ENCODE results near the gene UCN. TPM values are rescaled to one million over a fixed set of nuclear protein-coding genes. Genes with fewer than 3 reads are reported as not detected.

The UCN gene
- polyA plus RNA-seq, 1 donor (not counting 4 experiments of a cell fraction or from before 2014, with no cell fraction given), result 0.10 TPM

DNA sequence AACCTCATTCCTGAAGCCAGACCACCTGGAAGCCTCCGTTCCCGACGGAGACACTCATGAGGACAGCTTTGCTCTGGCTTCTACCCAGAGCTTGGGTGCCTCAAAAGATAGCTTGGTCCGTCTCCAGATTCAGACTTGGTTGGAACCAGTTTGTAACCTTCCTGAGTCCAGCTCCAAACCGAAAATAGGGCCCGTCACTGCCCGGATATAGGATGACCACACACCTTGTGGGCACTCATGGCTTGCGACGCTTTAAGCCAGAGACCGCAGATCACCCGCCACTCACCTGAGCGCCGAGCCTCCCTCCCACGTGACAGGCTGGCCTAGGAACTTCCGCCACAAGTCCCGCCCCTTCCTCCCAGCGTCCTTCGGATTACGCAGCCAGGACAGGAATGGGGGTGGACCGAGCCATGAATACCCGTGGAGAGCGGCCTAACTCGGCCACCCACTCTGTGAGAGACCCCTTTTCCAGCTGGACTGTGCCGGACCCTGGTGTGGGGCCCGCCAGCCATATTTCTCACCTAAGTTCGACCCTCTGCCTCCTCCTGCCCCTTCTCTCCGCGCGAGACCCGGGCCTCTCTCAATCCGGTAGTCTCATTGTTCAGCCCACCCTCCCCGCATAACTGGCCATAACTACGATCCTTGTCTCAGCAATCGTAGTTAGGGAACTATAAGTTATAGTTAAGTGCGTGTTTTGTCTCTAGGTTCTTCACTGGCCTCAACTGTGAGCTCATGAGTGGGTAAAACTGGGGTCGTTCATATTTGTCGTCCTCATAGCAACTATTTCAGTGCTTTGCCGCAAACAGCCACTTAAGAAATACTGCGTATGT, 14.7 kb upstream of the UCN start, which contains the start of gene MPV17:
MPV17 (minus strand) TSS at position 332 of the 830 bp plus-strand sequence. CDS start 580 bp downstream, outside the sequence.
- no peaks in the 10 kb centered on the region for H3K9me3 ChIP-seq (ENCODE audit: control insufficient read depth, low read depth, low read length)
- DNase-seq (ENCODE audit: low read depth, low spot score), result peak; percentile 68
- no peaks in the 10 kb centered on the region for H3K9me1 ChIP-seq (ENCODE audit: control insufficient read depth, extremely low read depth, insufficient read depth, low read length)
- peaks cover 27% of the 10 kb centered on the region for H3K4me1 ChIP-seq (ENCODE audit: control insufficient read depth, extremely low read depth, insufficient read depth, low read length)
- peaks cover 3% of the 10 kb centered on the region for H4K20me1 ChIP-seq (ENCODE audit: control insufficient read depth, extremely low read depth, insufficient read depth, low read length)
- H2AFZ ChIP-seq (ENCODE audit: control insufficient read depth, low read length), result peak within 1 kb of the TSS; percentile 90
- peak within 1 kb of the TSS; percentile 76 to 87 (median 79) for H3K4me3 ChIP-seq (ENCODE audit: control insufficient read depth in 2 of 3, extremely low read depth in 1 of 3, insufficient read depth in 2 of 3, low read depth in 1 of 3, low read length in 3 of 3)
- dilution Hi-C loops (cut with MboI; ENCODE audit: extremely low pct_ligation_motif_present, low sequenced_read_pairs), result no loop called here
- FAIRE-seq, result no peak
- H3K27me3 ChIP-seq (ENCODE audit: control insufficient read depth, extremely low read depth, insufficient read depth, low read length), result no peaks in the 10 kb centered on the region
- H3K79me2 ChIP-seq (ENCODE audit: control insufficient read depth, insufficient read depth, low read length), result peaks cover 10% of the 10 kb centered on the region
- H3K9ac ChIP-seq (ENCODE audit: control insufficient read depth, extremely low read depth, insufficient read depth, low read length), result peak within 1 kb of the TSS; percentile 99
- no peak for TF ChIP-seq EZH2 (IDR thresholded peaks at IDR 0.05; ENCODE audit: low read length)
- TF ChIP-seq, protein P1, sequence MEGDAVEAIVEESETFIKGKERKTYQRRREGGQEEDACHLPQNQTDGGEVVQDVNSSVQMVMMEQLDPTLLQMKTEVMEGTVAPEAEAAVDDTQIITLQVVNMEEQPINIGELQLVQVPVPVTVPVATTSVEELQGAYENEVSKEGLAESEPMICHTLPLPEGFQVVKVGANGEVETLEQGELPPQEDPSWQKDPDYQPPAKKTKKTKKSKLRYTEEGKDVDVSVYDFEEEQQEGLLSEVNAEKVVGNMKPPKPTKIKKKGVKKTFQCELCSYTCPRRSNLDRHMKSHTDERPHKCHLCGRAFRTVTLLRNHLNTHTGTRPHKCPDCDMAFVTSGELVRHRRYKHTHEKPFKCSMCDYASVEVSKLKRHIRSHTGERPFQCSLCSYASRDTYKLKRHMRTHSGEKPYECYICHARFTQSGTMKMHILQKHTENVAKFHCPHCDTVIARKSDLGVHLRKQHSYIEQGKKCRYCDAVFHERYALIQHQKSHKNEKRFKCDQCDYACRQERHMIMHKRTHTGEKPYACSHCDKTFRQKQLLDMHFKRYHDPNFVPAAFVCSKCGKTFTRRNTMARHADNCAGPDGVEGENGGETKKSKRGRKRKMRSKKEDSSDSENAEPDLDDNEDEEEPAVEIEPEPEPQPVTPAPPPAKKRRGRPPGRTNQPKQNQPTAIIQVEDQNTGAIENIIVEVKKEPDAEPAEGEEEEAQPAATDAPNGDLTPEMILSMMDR (optimal IDR thresholded peaks at IDR 0.05 in 1 of 3, IDR thresholded peaks at IDR 0.05 in 1 of 3, conservative IDR thresholded peaks at IDR 0.05 in 1 of 3; ENCODE audit: extremely low read depth in 1 of 3, insufficient read depth in 2 of 3, low read length in 3 of 3), result no peak
- peaks cover 8 to 13% of the 10 kb centered on the region in 2 experiments for H3K36me3 ChIP-seq (ENCODE audit: control insufficient read depth in 2 of 2, extremely low read depth in 1 of 2, insufficient read depth in 2 of 2, low read length in 2 of 2)
- peak within 1 kb of the TSS; percentile 91 for H3K27ac ChIP-seq (ENCODE audit: control insufficient read depth, insufficient read depth, low read length)
- peak within 1 kb of the TSS; percentile 88 for H3K4me2 ChIP-seq (ENCODE audit: control insufficient read depth, extremely low read depth, insufficient read depth, low read depth, low read length)

DNA sequence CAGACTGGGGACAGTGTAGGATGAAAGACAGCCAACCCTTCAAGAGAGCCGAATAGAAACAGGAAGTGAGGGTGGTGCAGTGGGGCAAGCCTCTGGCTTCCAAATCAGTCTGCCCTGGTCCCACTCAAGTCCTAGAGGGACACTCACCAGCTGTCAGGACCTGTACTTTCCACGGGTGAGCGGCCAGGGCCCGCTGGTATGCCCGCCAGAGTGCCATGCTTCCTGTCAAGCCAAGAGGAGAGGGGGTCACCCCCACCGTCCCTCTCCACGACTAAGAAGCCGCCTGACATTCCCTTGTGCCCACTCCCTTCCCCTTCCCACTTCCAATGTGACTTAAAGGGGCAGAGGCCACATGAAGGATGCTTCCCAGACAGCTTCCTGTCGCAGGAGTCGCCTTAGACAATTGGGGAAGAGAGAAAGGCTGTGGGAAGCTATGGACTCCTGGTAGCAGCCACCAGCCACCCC, 14.1 kb upstream of the UCN start:
- Histone ChIP-seq H3K79me2 (ENCODE audit: control insufficient read depth, insufficient read depth, low read length) (peaks cover 10% of the 10 kb centered on the region), H2AFZ (ENCODE audit: control insufficient read depth, low read length) (peak overlapping the region; percentile 90), H3K9me1 (ENCODE audit: control insufficient read depth, extremely low read depth, insufficient read depth, low read length) (no peaks in the 10 kb centered on the region), H3K36me3 (ENCODE audit: control insufficient read depth in 2 of 2, extremely low read depth in 1 of 2, insufficient read depth in 2 of 2, low read length in 2 of 2) (peaks cover 5 to 16% of the 10 kb centered on the region in 2 experiments), H3K4me1 (ENCODE audit: control insufficient read depth, extremely low read depth, insufficient read depth, low read length) (peaks cover 27% of the 10 kb centered on the region), H3K4me2 (ENCODE audit: control insufficient read depth, extremely low read depth, insufficient read depth, low read depth, low read length) (peak overlapping the region; percentile 88), H4K20me1 (ENCODE audit: control insufficient read depth, extremely low read depth, insufficient read depth, low read length) (peaks cover 6% of the 10 kb centered on the region), H3K9me3 (ENCODE audit: control insufficient read depth, low read depth, low read length) (no peaks in the 10 kb centered on the region), H3K9ac (ENCODE audit: control insufficient read depth, extremely low read depth, insufficient read depth, low read length) (peak overlapping the region; percentile 99), H3K27me3 (ENCODE audit: control insufficient read depth, extremely low read depth, insufficient read depth, low read length) (no peaks in the 10 kb centered on the region), H3K27ac (ENCODE audit: control insufficient read depth, insufficient read depth, low read length) (peak overlapping the region; percentile 91), H3K4me3 (ENCODE audit: control insufficient read depth in 2 of 3, extremely low read depth in 1 of 3, insufficient read depth in 2 of 3, low read depth in 1 of 3, low read length in 3 of 3) (peak overlapping the region; percentile 76 to 87 (median 79))
- DNase-seq (ENCODE audit: low read depth, low spot score), result no peak
- dilution Hi-C loops (cut with MboI; ENCODE audit: extremely low pct_ligation_motif_present, low sequenced_read_pairs), result no loop called here
- TF ChIP-seq EZH2 (IDR thresholded peaks at IDR 0.05; ENCODE audit: low read length), result no peak
- TF ChIP-seq, protein P1 (optimal IDR thresholded peaks at IDR 0.05 in 1 of 3, IDR thresholded peaks at IDR 0.05 in 1 of 3, conservative IDR thresholded peaks at IDR 0.05 in 1 of 3; ENCODE audit: extremely low read depth in 1 of 3, insufficient read depth in 2 of 3, low read length in 3 of 3), result no peak
- FAIRE-seq, result no peak

Measured in keratinocyte (primary cell).